HG03159 (cell line): ENCODE results near the gene PGBD1.

Experiments
- ATAC-seq: cut with Tn5 transposase; IDR thresholded peaks from one replicate; pipeline ENCODE4 v1.9.1; 2021; ENCODE audit warnings: mild to moderate bottlenecking, moderate library complexity; ENCODE audit not compliant: unreplicated experiment

PGBD1 gene, protein sequence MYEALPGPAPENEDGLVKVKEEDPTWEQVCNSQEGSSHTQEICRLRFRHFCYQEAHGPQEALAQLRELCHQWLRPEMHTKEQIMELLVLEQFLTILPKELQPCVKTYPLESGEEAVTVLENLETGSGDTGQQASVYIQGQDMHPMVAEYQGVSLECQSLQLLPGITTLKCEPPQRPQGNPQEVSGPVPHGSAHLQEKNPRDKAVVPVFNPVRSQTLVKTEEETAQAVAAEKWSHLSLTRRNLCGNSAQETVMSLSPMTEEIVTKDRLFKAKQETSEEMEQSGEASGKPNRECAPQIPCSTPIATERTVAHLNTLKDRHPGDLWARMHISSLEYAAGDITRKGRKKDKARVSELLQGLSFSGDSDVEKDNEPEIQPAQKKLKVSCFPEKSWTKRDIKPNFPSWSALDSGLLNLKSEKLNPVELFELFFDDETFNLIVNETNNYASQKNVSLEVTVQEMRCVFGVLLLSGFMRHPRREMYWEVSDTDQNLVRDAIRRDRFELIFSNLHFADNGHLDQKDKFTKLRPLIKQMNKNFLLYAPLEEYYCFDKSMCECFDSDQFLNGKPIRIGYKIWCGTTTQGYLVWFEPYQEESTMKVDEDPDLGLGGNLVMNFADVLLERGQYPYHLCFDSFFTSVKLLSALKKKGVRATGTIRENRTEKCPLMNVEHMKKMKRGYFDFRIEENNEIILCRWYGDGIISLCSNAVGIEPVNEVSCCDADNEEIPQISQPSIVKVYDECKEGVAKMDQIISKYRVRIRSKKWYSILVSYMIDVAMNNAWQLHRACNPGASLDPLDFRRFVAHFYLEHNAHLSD

GRCh38 chr6:28281288-28282064 is at the start of gene PGBD1:
TSS of gene PGBD1 (plus strand) at chr6:28281572. CDS start at chr6:28283814, 2,242 bp downstream.
- peak; percentile 70 for ATAC-seq

DNA sequence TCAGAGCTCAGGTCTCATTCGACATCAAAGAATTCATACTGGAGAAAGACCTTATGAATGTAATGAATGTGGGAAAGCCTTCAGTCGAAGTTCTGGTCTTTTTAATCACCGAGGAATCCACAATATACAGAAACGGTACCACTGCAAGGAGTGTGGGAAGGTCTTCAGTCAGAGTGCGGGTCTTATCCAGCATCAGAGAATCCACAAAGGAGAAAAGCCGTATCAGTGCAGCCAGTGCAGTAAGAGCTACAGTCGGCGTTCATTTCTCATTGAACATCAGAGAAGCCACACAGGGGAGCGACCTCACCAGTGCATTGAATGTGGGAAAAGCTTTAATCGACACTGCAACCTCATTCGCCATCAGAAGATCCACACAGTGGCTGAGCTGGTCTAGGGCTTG is 48.6 kb upstream of the PGBD1 start:
- no peak for ATAC-seq

DNA sequence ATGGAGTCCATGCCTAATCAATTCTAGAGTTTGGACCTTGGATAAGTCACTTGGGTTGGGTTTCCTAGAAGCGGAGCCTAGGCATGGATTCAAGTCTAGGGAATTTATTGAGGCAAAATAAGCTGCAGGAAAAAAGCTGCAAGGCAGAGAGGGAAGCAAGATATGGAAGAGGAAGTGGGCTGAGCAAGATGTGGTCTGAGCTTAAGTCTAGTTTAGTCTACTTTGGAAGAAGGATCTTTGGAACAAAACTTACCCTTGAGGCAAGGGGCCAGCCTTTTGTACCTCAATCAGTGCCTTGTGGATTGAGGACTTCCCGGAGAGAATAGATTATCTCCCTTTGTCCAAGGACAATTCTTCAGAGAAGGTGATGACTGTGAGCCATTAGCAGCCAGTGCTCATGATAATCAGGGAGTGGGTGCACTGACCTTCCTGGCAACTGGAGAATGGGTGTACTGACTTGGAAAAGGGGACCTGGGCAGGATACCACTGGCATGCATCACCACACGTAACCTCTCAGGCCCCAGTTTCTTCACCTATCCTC is 45.4 kb upstream of the PGBD1 start:
- no peak for ATAC-seq

DNA sequence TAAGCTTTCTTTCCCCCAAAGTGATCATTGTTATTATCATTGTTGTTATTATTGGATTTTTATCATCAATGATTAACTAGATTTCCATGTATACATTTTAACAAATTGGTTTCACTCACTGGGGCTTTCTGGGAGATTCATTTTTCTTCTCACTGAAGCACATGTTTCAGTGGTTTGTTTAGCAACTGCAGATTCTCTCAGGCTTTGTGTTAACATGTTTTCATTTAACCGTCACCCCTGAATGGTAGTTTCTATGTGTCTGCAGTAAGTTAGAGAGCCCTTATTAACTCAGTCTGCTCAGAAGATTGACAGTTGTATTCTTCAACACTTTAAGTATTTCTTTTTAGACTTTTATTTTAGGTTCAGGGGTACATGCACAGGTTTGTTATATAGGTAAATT is 41.7 kb upstream of the PGBD1 start:
- no peak for ATAC-seq

DNA sequence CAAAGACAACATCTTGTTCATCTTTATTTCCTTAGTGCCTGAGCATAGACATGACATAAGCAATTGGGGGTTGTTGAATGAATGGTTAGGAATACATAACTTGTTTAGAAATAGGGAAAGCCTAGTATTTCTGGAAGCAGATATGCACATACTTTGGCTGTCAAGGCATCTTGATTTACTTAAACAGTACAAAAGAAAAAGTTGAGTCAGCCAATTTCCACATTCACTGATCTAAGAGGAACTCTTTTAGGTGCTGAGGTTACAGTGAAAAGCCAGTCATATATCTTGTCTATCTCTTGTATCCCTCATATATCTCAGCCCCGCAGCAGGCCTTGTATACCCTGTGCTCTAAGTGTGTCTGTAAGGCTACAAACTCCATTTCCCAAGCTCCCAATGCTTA is 40.9 kb upstream of the PGBD1 start:
- no peak for ATAC-seq

DNA sequence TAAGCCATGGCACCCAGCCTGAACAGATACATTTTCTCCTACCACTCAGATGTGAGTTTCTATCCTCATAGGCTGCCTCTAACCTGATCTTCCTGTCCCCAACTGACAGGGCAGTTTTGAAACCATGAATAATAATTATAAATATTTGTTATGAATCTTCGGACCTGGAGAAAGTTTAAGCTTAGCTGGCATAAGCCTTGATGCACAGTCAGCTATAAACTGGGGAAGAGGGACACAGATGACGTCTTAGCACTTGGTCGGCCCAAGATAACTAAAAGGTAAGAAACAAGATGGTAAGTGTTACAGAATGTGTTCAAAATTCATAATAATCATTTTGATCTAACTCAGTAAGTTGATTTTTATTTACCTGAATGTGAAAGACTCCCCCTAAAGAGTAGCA is 37.4 kb upstream of the PGBD1 start:
- no peak for ATAC-seq

- no peak for ATAC-seq
Observed at GRCh38 chr6:28245206-28245941, 36.0 kb upstream of the PGBD1 start.

- no peak for ATAC-seq
Observed at GRCh38 chr6:28248916-28249315, 32.5 kb upstream of the PGBD1 start.

DNA sequence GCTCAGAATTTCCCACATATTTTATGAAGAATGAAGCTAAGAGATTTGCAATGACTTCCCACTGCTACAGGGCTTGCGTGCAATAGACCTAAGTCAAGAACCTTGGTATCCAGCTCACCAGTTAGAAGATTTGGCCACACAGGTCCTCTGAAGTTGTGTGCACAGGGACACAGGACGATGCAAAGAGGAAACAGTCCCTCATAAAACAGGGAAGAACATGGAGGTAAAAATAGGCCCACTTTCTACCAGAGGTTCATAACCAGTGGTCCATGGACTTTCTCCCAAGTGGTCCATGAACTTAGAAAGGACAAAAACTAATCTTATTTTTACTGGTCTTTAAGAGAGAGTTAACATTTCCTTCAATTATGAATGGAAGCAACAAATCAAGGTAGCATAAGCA is 30.6 kb upstream of the PGBD1 start:
- ATAC-seq = no peak

- peak; percentile 50 for ATAC-seq
Observed at GRCh38 chr6:28251661-28252008, 29.7 kb upstream of the PGBD1 start.

GRCh38 chr6:28252009-28252975 is 29.1 kb upstream of the PGBD1 start, which contains the start of gene ZKSCAN4:
TSS of gene ZKSCAN4 (minus strand) at chr6:28252269. CDS start at chr6:28251980, 289 bp downstream.
- ATAC-seq = peak; percentile 81

- ATAC-seq = no peak
Observed at GRCh38 chr6:28254121-28254519, 27.3 kb upstream of the PGBD1 start.

- ATAC-seq = no peak
Observed at GRCh38 chr6:28257042-28257441, 24.3 kb upstream of the PGBD1 start.

- no peak for ATAC-seq
Observed at GRCh38 chr6:28258877-28259777, 22.2 kb upstream of the PGBD1 start, which contains the start of gene NKAPL. TSS of gene NKAPL (plus strand) at chr6:28259297. CDS start at chr6:28259372, 75 bp downstream.

DNA sequence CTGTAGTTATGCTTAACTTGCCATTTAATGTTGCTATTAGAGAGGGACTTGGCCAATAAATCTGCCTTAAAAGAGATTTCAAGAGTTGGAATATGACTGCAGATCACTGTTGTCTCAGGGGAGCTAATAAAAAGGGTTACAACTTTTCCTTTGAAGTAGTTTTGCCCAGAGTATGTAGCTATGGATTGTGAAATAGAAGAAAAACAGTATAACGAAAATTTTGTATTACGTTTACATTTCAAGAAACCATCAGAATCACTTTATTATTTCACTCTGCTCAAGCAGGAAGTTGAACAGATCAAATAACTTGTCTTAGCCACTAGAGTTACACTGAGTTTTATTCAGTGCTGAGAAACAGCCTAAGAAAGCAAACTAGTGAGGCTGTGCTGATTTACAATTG is 17.4 kb upstream of the PGBD1 start:
- ATAC-seq = no peak

DNA sequence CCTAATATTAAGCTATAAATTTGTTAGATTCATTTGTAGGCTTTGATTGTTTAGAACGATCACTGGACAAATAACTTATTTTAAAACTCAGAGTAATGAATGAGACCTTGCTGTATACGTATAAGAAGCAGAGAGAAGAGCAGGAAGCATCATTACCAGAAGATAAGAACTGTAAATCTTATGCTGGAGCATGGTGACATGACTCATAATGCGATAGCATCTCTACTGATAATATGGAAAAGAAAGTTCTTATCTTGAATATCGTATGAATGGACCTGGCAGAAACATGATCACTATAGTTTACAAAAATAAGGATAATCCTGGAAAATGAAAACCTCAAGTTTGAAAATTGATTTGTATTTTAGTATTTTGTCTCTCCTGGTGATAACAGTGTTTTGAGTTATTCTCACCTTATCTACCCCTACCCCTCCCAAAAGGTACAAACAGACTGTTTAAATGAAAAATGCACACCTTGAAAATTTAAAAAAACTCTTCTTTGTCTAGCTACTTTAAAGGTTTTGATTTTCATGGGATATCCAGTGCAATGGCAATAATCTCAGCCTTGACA is 16.5 kb upstream of the PGBD1 start:
- no peak for ATAC-seq

DNA sequence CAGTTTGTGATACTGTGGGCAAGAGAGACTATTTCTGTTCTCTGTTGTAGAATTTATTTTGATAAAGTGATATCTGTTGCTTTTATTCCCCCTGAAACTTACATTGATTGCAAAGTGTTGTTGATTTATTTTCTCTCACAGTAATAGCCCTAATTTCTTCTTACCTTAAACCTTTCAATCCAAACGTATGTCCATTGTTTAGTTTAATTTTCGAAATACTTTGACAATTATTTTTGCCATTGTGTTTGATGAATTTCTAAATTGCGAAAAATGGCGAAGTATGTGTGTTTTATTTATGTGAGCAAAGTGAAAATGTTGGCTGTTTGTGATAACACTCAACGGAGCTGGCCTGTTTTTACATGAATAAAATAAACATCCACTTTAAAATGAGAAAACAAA is 14.8 kb upstream of the PGBD1 start:
- ATAC-seq = no peak
